K562 (cell line): ENCODE measurements around the gene SETD7. TPM values are rescaled to one million over a fixed set of nuclear protein-coding genes. Genes with fewer than 3 reads are reported as not detected.

ENCODE experiments used
- ATAC-seq: fragments of 200-7000 bp; cut with Tn5 transposase; 3 replicates; pipeline ENCODE4 v1.9.1; 2020; ENCODE audit warnings: moderate library complexity
- BruUV-seq: library from RNA; stranded (reverse); fragments of 400-500 nt; replicated peaks from 2 replicates; lab custom pipeline; 2021; lab: Mats Ljungman, UMichigan
- CTCF ChIA-PET: fragments of 300-600 bp; formaldehyde crosslinking; extraction: SDS; loops from one replicate; lab custom pipeline; 2021; ENCODE audit warnings: low intra/inter-chr PET ratio; lab: Yijun Ruan, JAX
- POLR2A ChIA-PET: fragments of 300-600, 350-650 bp; sonication (Branson Sonifier 250); formaldehyde crosslinking; extraction: SDS; loops from one replicate; lab custom pipeline; 2021; ENCODE audit warnings: antibody characterized with exemption, inconsistent platforms; lab: Yijun Ruan, JAX
- DNase-seq, 4 experiments: peaks; one replicate each; pipeline versions ENCODE4 v3.0.0 to v3.0.0-alpha.2; 2011 to 2018; ENCODE audit warnings: low spot score in 3 of 4, mixed read lengths in 3 of 4; ENCODE audit errors: extremely low read depth in 1 of 4
- FAIRE-seq: peaks from 2 replicates; lab custom pipeline; 2011; peaks lifted over from hg19 to GRCh38; lab: Jason Lieb, UNC
- H2AFZ ChIP-seq: 2 replicates; pipeline ENCODE4 v1.6.0; 2011; ENCODE audit warnings: low read depth, low read length, control low read depth, inconsistent platforms
- H3K27ac ChIP-seq: fragments of 200-600 bp; 3 replicates; pipeline ENCODE4 v1.8.0; 2011; ENCODE audit warnings: low read depth, mild to moderate bottlenecking, control low read depth, inconsistent platforms, low read length, moderate library complexity, mixed read lengths; ENCODE audit errors: extremely low read depth
- H3K27me3 ChIP-seq, 2 experiments: fragments of 300-600 bp in 1 of 2; 2 replicates in 1 of 2; 3 replicates in 1 of 2; pipeline versions ENCODE4 v1.6.0 to v1.8.0; 2011; ENCODE audit warnings: inconsistent platforms in 2 of 2, low read length in 2 of 2, mild to moderate bottlenecking in 1 of 2, mixed read lengths in 1 of 2, moderate library complexity in 1 of 2; ENCODE audit not compliant: control insufficient read depth in 2 of 2, insufficient read depth in 2 of 2
- H3K36me3 ChIP-seq: fragments of 300-600 bp; 3 replicates; pipeline ENCODE4 v1.8.0; 2011; ENCODE audit warnings: mild to moderate bottlenecking, low read length, inconsistent platforms; ENCODE audit not compliant: control insufficient read depth, insufficient read depth
- H3K4me1 ChIP-seq, 2 experiments: fragments of 200-600 bp in 1 of 2; replicated peaks in 1 of 2; 2 replicates in 1 of 2; 3 replicates in 1 of 2; pipeline versions ENCODE4 v1.5.1 to v1.8.0; 2011; ENCODE audit warnings: inconsistent platforms in 2 of 2, low read length in 2 of 2, mild to moderate bottlenecking in 1 of 2, mixed read lengths in 1 of 2, moderate library complexity in 1 of 2; ENCODE audit not compliant: control insufficient read depth in 2 of 2, insufficient read depth in 2 of 2
- H3K4me2 ChIP-seq: 2 replicates; pipeline ENCODE4 v1.6.1; 2011; ENCODE audit warnings: low read length, control low read depth, inconsistent platforms, mixed read lengths; ENCODE audit not compliant: insufficient read depth
- H3K4me3 ChIP-seq: fragments of 200-600 bp; sonication (generic), shearing (Covaris generic); 2 replicates; pipeline ENCODE4 v1.5.1; 2016; ENCODE audit warnings: control low read depth, inconsistent platforms
- H3K79me2 ChIP-seq: fragments of 200-600 bp; 3 replicates; pipeline ENCODE4 v1.8.0; 2011; ENCODE audit warnings: low read length, inconsistent platforms; ENCODE audit not compliant: control insufficient read depth, insufficient read depth
- H3K9ac ChIP-seq, 2 experiments: 2 replicates each; pipeline versions ENCODE4 v1.6.0 to v1.6.1; 2011; ENCODE audit warnings: low read depth in 2 of 2, low read length in 2 of 2, control low read depth in 1 of 2, inconsistent platforms in 1 of 2, mild to moderate bottlenecking in 1 of 2, mixed read lengths in 1 of 2; ENCODE audit not compliant: insufficient read depth in 1 of 2
- H3K9me1 ChIP-seq: one replicate; pipeline ENCODE4 v1.6.0; 2011; ENCODE audit warnings: inconsistent platforms, mild to moderate bottlenecking, low read length, moderate library complexity; ENCODE audit not compliant: control insufficient read depth, insufficient read depth
- H3K9me3 ChIP-seq: replicated peaks from 2 replicates; pipeline ENCODE4 v1.5.1; 2011; ENCODE audit warnings: low read depth, low read length, inconsistent platforms; ENCODE audit not compliant: control insufficient read depth, insufficient read depth
- H4K20me1 ChIP-seq: replicated peaks from 2 replicates; pipeline ENCODE4 v1.6.1; 2011; ENCODE audit warnings: low read length, inconsistent platforms, mixed read lengths; ENCODE audit not compliant: control insufficient read depth, insufficient read depth
- HSF4 ChIP-seq: fragments of 250-450 bp; sonication (Bioruptor Pico); IDR thresholded peaks from 2 replicates; pipeline ENCODE4 v2.1.2; 2022; ENCODE audit warnings: mild to moderate bottlenecking, moderate library complexity, borderline replicate concordance
- PHF8 ChIP-seq: fragments of 200-600 bp; sonication (generic); IDR thresholded peaks from 2 replicates; pipeline ENCODE4 v1.6.1; 2012; ENCODE audit warnings: mixed run types, mild to moderate bottlenecking, inconsistent platforms, low read length, moderate library complexity, borderline replicate concordance
- SIN3A ChIP-seq, 2 experiments: fragments of 150-350 bp in 1 of 2; IDR thresholded peaks; 2 replicates each; pipeline ENCODE4 v1.6.1; 2011 to 2016; ENCODE audit warnings: borderline replicate concordance in 2 of 2, low read depth in 2 of 2, low read length in 2 of 2, mild to moderate bottlenecking in 2 of 2, moderate library complexity in 2 of 2; ENCODE audit not compliant: control insufficient read depth in 1 of 2
- YY1 ChIP-seq, 3 experiments: IDR thresholded peaks; 2 replicates each; pipeline ENCODE4 v1.6.1; 2011; ENCODE audit warnings: low read length in 2 of 3, mild to moderate bottlenecking in 2 of 3, moderate library complexity in 2 of 3, borderline replicate concordance in 1 of 3, control low read depth in 1 of 3, low read depth in 1 of 3; ENCODE audit not compliant: insufficient read depth in 3 of 3, insufficient replicate concordance in 2 of 3, control insufficient read depth in 1 of 3, insufficient read length in 1 of 3; ENCODE audit errors: extremely low read depth in 1 of 3
- ZBTB8A ChIP-seq: fragments of 450-650 bp; IDR thresholded peaks from 2 replicates; pipeline ENCODE4 v1.6.1; 2018; ENCODE audit warnings: mild to moderate bottlenecking, moderate library complexity; ENCODE audit not compliant: partially characterized antibody
- ZNF143 ChIP-seq: sonication (generic); formaldehyde crosslinking; IDR thresholded peaks from 2 replicates; pipeline ENCODE4 v1.9.0; 2022; ENCODE audit warnings: mild to moderate bottlenecking, missing genetic modification reagents
- WGBS: fragments of 100-300 bp; shearing (Covaris generic); methylation state at CpG from one replicate; pipeline ENCODE4 v1.1.6; 2016; ENCODE audit warnings: low coverage, mixed read lengths; ENCODE audit not compliant: insufficient coverage; ENCODE audit errors: missing lambda C conversion rate; 5-methylcytosine and 5-hydroxymethylcytosine counted together
- in situ Hi-C: fragments of 300-500 bp; cut with MboI; formaldehyde crosslinking; loops from 4 replicates; pipeline ENCODE4 v1.15.0; 2018; ENCODE audit warnings: inconsistent platforms, mixed read lengths
- intact Hi-C: fragments of 100-400 bp; cut with micrococcal nuclease; formaldehyde crosslinking; loops from 2 replicates; pipeline ENCODE4 v1.14.2; 2022
- polyA plus RNA-seq, 8 experiments: library from polyadenylated mRNA; depleted of rRNA in 4 of 8; stranded (reverse) in 5 of 8; unstranded in 3 of 8; fragments of >200 nt; fragmentation: Nextera tagmentation in 2 of 8; fragmentation: Illumina TruSeq in 1 of 8; extraction: Ambion mirVana in 2 of 8; extraction: Trizol in 1 of 8; gene quantifications; 2 replicates each; pipeline versions ENCODE4 v1.2.1 to v1.2.3, GENCODE V29; 2011 to 2014; ENCODE audit warnings: inconsistent platforms in 1 of 8, missing spikeins in 1 of 8
- total RNA-seq, 7 experiments: library from RNA; depleted of rRNA in 6 of 7; stranded (reverse); fragments of >200 nt in 6 of 7; fragmentation: Illumina TruSeq in 2 of 7; extraction: Trizol in 2 of 7; gene quantifications; 2 replicates each; pipeline versions ENCODE4 v1.2.1 to v1.2.3, GENCODE V29; 2011 to 2021; ENCODE audit warnings: low replicate concordance in 1 of 7
- TF ChIP-seq, protein P1 (sequence below), 3 experiments: fragments of 200-800 bp in 1 of 3; sonication (Bioruptor generic) in 1 of 3; sonication (generic) in 1 of 3; formaldehyde crosslinking in 1 of 3; IDR thresholded peaks; 2 replicates each; pipeline versions ENCODE4 v1.6.1 to v1.8.0; 2016 to 2022; ENCODE audit warnings: mild to moderate bottlenecking in 2 of 3, missing compliant biosample characterization in 2 of 3, missing genetic modification characterization in 2 of 3, missing genetic modification reagents in 1 of 3

The SETD7 gene
- total and polyA plus RNA-seq, 9 of the 15 experiments (the other 6 are each of a cell fraction or from before 2014, with no cell fraction given) = 0.37 to 2.4 (median 1.7) TPM

DNA sequence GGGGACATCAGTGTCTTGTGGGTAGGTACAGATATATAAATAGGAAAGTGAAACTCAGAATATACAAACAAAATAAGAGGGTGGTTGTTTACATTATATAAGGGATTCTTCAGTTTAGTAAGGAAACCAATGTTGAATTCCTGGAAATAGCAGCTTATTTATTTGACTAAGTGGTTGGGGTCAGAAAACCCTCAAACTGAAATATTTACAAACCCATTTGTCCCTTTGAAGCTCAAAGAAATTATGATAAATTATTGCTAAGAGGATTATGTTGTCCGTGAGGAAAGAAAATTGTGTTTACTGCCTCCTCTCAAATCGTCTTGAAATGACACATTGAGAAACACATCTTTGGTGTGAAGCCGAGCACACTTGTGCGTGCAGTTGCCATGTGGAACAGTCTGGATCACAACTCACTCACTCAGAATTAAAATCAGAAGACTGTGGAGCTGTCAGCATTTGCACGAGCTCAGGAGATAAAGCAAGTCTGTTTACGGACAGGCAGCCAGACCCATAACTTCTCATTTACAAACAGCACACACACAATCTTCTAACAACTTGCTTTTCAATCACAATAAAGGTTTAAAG, 46.8 kb upstream of the SETD7 start (continued):
- TF ChIP-seq YY1 (IDR thresholded peaks at IDR 0.05; ENCODE audit: borderline replicate concordance in 1 of 3, control insufficient read depth in 1 of 3, extremely low read depth in 1 of 3, insufficient read depth in 3 of 3, insufficient read length in 1 of 3, insufficient replicate concordance in 2 of 3, low read depth in 1 of 3, low read length in 2 of 3) = no peak
- TF ChIP-seq ZBTB8A = no peak
- TF ChIP-seq PHF8 = no peak

DNA sequence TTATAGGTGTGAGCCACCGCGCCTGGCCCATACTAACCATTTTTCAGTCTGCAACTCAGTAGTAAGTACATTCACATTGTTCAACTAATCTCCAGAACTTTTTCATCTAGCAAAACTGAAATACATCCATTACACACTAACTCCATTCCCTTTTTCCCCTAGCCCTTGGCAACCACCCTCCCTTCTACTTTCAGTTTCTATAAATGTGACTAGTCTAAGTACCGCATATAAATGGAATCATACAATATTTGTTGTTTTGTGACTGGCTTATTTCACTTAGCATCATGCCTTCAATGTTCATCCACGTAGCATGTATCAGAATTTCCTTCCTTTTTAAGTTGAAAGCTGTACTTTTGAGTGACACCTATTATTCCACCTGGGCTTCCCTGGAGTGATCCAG, 44.6 kb upstream of the SETD7 start:
- ChIA-PET CTCF (interaction anchor here (1.0 kb wide), 1 partner anchor 45 kb away, joined by 3 read pairs; the partner anchor contains the start of gene SETD7), POLR2A (interaction anchor here (0.5 kb wide), 2 partner anchors 437 to 443 kb away, joined by 3 read pairs; no protein-coding TSS in a partner anchor)
- Histone ChIP-seq H3K4me3 (no peak overlapping the region), H3K79me2 (no peaks in the 10 kb centered on the region), H3K27ac (no peak overlapping the region), H3K9me3 (no peaks in the 10 kb centered on the region), H3K4me2 (no peak overlapping the region)
- BruUV-seq = no TSS peak
- WGBS = 43% methylated on average over 4 of the region's 4 CpGs
- TF ChIP-seq, protein P1, sequence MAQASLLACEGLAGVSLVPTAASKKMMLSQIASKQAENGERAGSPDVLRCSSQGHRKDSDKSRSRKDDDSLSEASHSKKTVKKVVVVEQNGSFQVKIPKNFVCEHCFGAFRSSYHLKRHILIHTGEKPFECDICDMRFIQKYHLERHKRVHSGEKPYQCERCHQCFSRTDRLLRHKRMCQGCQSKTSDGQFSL (CRISPR knock-in tag; IDR thresholded peaks at IDR 0.05) = no peak
- TF ChIP-seq, protein P1 (tag; IDR thresholded peaks at IDR 0.05) = no peak
- TF ChIP-seq SIN3A (IDR thresholded peaks at IDR 0.05; ENCODE audit: borderline replicate concordance in 2 of 2, control insufficient read depth in 1 of 2, low read depth in 2 of 2, low read length in 2 of 2) (no peak), HSF4 (no peak), ZNF143 (no peak)
- TF ChIP-seq, all 486 proteins: peak for 0
- no peaks in the 10 kb centered on the region for H3K36me3 ChIP-seq
- in situ Hi-C loops (no loop called here), intact Hi-C loops (no loop called here)
- no peaks in the 10 kb centered on the region for H3K9me1 ChIP-seq
- no peak overlapping the region for H2AFZ ChIP-seq
- H3K27me3 ChIP-seq = peaks cover 35 to 39% of the 10 kb centered on the region in 2 experiments
- no peaks in the 10 kb centered on the region for H3K4me1 ChIP-seq
- H3K9ac ChIP-seq = no peak overlapping the region
- no peaks in the 10 kb centered on the region for H4K20me1 ChIP-seq
- ATAC-seq (no peak), DNase-seq (no peak), FAIRE-seq (peak; percentile 29)
